B cell (primary cell): ENCODE measurements around the gene MAML3. TPM values are rescaled to one million over a fixed set of nuclear protein-coding genes. Genes with fewer than 3 reads are reported as not detected.

Source experiments
- ATAC-seq: fragments of 200-7000 bp; cut with Tn5 transposase; one replicate; pipeline ENCODE4 v1.10.0; 2021; ENCODE audit warnings: low read depth, mild to moderate bottlenecking, moderate number of reproducible peaks, moderate library complexity
- CTCF ChIA-PET: fragments of 350-600 bp; sonication (Branson Sonifier 250); formaldehyde crosslinking; loops from one replicate; lab custom pipeline; 2021; ENCODE audit warnings: antibody characterized with exemption, inconsistent platforms; lab: Charles Lee
- POLR2A ChIA-PET: fragments of 350-600 bp; sonication (Branson Sonifier 250); formaldehyde crosslinking; loops from one replicate; lab custom pipeline; 2021; ENCODE audit warnings: antibody characterized with exemption; lab: Charles Lee
- DNase-seq: peaks from one replicate; pipeline ENCODE4 v3.0.0; 2013
- H2AFZ ChIP-seq: 2 replicates; pipeline ENCODE4 v1.6.1; 2012; ENCODE audit warnings: mild to moderate bottlenecking, low read depth, low read length; ENCODE audit not compliant: insufficient read depth, poor library complexity, severe bottlenecking
- H3K27ac ChIP-seq, 2 donors: 1 replicate in 1 of 2; 2 replicates in 1 of 2; pipeline ENCODE4 v1.5.1; 2012 to 2013; ENCODE audit warnings: low read length in 2 of 2, mild to moderate bottlenecking in 2 of 2, moderate library complexity in 1 of 2
- H3K27me3 ChIP-seq, 4 experiments: fragments of 200-600 bp in 1 of 4; sonication (generic) in 1 of 4; replicated peaks in 1 of 4; 1 replicate in 2 of 4; 2 replicates in 2 of 4; pipeline versions ENCODE4 v1.6.1 to v1.7.0; 2013 to 2016; ENCODE audit warnings: low read length in 3 of 4, mild to moderate bottlenecking in 2 of 4, mixed read lengths in 1 of 4, moderate library complexity in 1 of 4; ENCODE audit not compliant: insufficient read depth in 4 of 4, control insufficient read depth in 3 of 4; ENCODE audit errors: control extremely low read depth in 1 of 4
- H3K36me3 ChIP-seq, 2 experiments: replicated peaks in 1 of 2; 1 replicate in 1 of 2; 2 replicates in 1 of 2; pipeline versions ENCODE4 v1.6.1 to v1.7.1; 2013; ENCODE audit warnings: low read length in 1 of 2; ENCODE audit not compliant: insufficient read depth in 2 of 2, control insufficient read depth in 1 of 2; ENCODE audit errors: control extremely low read depth in 1 of 2, extremely low read depth in 1 of 2
- H3K4me1 ChIP-seq, 2 donors: fragments of 200-600 bp in 1 of 2; sonication (generic) in 1 of 2; 1 replicate in 1 of 2; 2 replicates in 1 of 2; pipeline versions ENCODE4 v1.5.1 to v1.6.1; 2013 to 2017; ENCODE audit warnings: low read length in 2 of 2; ENCODE audit not compliant: control insufficient read depth in 2 of 2, insufficient read depth in 2 of 2
- H3K4me2 ChIP-seq: replicated peaks from 2 replicates; pipeline ENCODE3; 2012; ENCODE audit warnings: mild to moderate bottlenecking, low read depth, low read length; ENCODE audit not compliant: poor library complexity, severe bottlenecking
- H3K4me3 ChIP-seq, 5 experiments: fragments of 200-600 bp in 1 of 5; sonication (generic) in 1 of 5; 1 replicate in 3 of 5; 2 replicates in 2 of 5; pipeline versions ENCODE4 v1.5.1 to v1.7.0; 2011 to 2016; ENCODE audit warnings: low read length in 4 of 5, mild to moderate bottlenecking in 4 of 5, low read depth in 2 of 5, control low read depth in 1 of 5, moderate library complexity in 1 of 5; ENCODE audit not compliant: insufficient read depth in 1 of 5; ENCODE audit errors: control extremely low read depth in 1 of 5, extremely low read depth in 1 of 5
- H3K79me2 ChIP-seq: fragments of 200-600 bp; sonication (generic); one replicate; pipeline ENCODE4 v1.6.0; 2016; ENCODE audit warnings: low read length; ENCODE audit not compliant: control insufficient read depth, insufficient read depth
- H3K9ac ChIP-seq: fragments of 200-600 bp; sonication (generic); 2 replicates; pipeline ENCODE4 v1.6.1; 2017; ENCODE audit warnings: mild to moderate bottlenecking, low read length, moderate library complexity
- H3K9me3 ChIP-seq, 3 donors: one replicate each; pipeline versions ENCODE4 v1.6.1 to v1.7.1; 2013; ENCODE audit warnings: low read length in 2 of 3; ENCODE audit not compliant: control insufficient read depth in 2 of 3, insufficient read depth in 1 of 3; ENCODE audit errors: control extremely low read depth in 1 of 3
- H4K20me1 ChIP-seq: 2 replicates; pipeline ENCODE4 v1.6.0; 2012; ENCODE audit warnings: mild to moderate bottlenecking, low read length; ENCODE audit not compliant: insufficient read depth, control insufficient read depth, poor library complexity, severe bottlenecking
- H3K27ac Mint-ChIP-seq: one replicate; pipeline ENCODE4 v1.8.0; 2021; ENCODE audit warnings: mixed read lengths
- H3K27me3 Mint-ChIP-seq: one replicate; pipeline ENCODE4 v1.8.0; 2021; ENCODE audit warnings: mixed read lengths
- H3K4me1 Mint-ChIP-seq: one replicate; pipeline ENCODE4 v1.8.0; 2021; ENCODE audit warnings: mixed read lengths
- H3K4me3 Mint-ChIP-seq: one replicate; pipeline ENCODE4 v1.8.0; 2021; ENCODE audit warnings: mixed read lengths
- H3K9me3 Mint-ChIP-seq: one replicate; pipeline ENCODE4 v1.8.0; 2022; ENCODE audit warnings: mixed read lengths; ENCODE audit not compliant: insufficient read depth
- EZH2 ChIP-seq: IDR thresholded peaks from 2 replicates; pipeline ENCODE4 v1.6.1; 2012; ENCODE audit warnings: borderline replicate concordance, low read depth, mild to moderate bottlenecking, moderate library complexity, low read length; ENCODE audit not compliant: insufficient read depth, poor library complexity, severe bottlenecking
- WGBS: methylation state at CpG from one replicate; pipeline ENCODE4 v1.1.5; 2013; ENCODE audit warnings: missing lambda C conversion rate; ENCODE audit not compliant: insufficient coverage; 5-methylcytosine and 5-hydroxymethylcytosine counted together
- intact Hi-C: fragments of 100-400 bp; cut with micrococcal nuclease; formaldehyde crosslinking; loops from one replicate; pipeline ENCODE4 v1.10.0; 2022
- polyA plus RNA-seq: library from polyadenylated mRNA; depleted of rRNA; stranded (reverse); fragments of >200 nt; gene quantifications from 2 replicates; pipeline ENCODE4 v1.2.3, GENCODE V29; 2012
- total RNA-seq, 2 donors: library from RNA; stranded (reverse); fragments of 120-200 nt in 1 of 2; gene quantifications; 1 replicate in 1 of 2; 2 replicates in 1 of 2; pipeline versions ENCODE4 v1.2.3 to v1.2.4, GENCODE V29; 2013 to 2022
- TF ChIP-seq, protein P1 (sequence below): fragments of 200-600 bp; IDR thresholded peaks from one replicate; pipeline ENCODE4 v1.8.0; 2022; ENCODE audit warnings: antibody characterized with exemption, mild to moderate bottlenecking

The MAML3 gene
- total and polyA plus RNA-seq, 2 donors (not counting 1 experiment from before 2014, with no cell fraction given) = 0.94 to 5.3 TPM

DNA sequence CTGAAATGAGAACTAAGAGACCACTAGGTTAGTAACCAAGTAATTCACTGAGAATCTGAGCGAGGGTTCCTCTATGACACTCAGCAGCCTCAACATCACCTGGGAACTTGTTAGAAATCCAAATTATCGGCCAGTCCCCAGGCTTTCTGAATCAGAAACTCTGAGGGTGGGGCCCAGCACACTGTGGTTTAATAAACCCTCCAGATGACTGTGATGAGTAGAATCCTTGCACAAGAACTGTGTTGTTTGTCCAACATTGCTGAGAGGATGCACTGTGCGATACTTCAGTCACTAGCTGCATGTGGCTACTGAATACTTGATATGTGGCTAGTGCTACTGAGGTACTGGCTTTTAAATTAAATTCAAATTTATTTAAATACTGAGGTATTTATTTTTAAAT is 243.9 kb downstream of the MAML3 start:
- CTCF ChIA-PET = no interaction called here
- Mint-ChIP-seq H3K4me3 (no peak overlapping the region), H3K27ac (no peak overlapping the region), H3K9me3 (peaks cover 3% of the 10 kb centered on the region), H3K27me3 (no peaks in the 10 kb centered on the region), H3K4me1 (peaks cover 1% of the 10 kb centered on the region)
- no peak overlapping the region for H3K27ac ChIP-seq
- no peak for ATAC-seq
- intact Hi-C loops = no loop called here
- TF ChIP-seq EZH2 = no peak
- TF ChIP-seq, protein P1, sequence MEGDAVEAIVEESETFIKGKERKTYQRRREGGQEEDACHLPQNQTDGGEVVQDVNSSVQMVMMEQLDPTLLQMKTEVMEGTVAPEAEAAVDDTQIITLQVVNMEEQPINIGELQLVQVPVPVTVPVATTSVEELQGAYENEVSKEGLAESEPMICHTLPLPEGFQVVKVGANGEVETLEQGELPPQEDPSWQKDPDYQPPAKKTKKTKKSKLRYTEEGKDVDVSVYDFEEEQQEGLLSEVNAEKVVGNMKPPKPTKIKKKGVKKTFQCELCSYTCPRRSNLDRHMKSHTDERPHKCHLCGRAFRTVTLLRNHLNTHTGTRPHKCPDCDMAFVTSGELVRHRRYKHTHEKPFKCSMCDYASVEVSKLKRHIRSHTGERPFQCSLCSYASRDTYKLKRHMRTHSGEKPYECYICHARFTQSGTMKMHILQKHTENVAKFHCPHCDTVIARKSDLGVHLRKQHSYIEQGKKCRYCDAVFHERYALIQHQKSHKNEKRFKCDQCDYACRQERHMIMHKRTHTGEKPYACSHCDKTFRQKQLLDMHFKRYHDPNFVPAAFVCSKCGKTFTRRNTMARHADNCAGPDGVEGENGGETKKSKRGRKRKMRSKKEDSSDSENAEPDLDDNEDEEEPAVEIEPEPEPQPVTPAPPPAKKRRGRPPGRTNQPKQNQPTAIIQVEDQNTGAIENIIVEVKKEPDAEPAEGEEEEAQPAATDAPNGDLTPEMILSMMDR = no peak
- no peak overlapping the region for H3K4me3 ChIP-seq
- no peaks in the 10 kb centered on the region for H3K27me3 ChIP-seq
- no peak for DNase-seq
- H3K9ac ChIP-seq = no peak overlapping the region
- no peak overlapping the region for H2AFZ ChIP-seq
- H4K20me1 ChIP-seq = no peaks in the 10 kb centered on the region
- no peak overlapping the region for H3K4me2 ChIP-seq
- no peaks in the 10 kb centered on the region for H3K79me2 ChIP-seq
- H3K36me3 ChIP-seq = no peaks in the 10 kb centered on the region
- no CpG with 5 or more reads among the region's 3 CpGs for WGBS
- no peaks in the 10 kb centered on the region for H3K4me1 ChIP-seq
- peaks cover 0 to 4% (median 0%) of the 10 kb centered on the region in 3 donors for H3K9me3 ChIP-seq
- POLR2A ChIA-PET = interaction anchor here (1.4 kb wide), 1 partner anchor 12 kb away, joined by 3 read pairs; no protein-coding TSS in a partner anchor

DNA sequence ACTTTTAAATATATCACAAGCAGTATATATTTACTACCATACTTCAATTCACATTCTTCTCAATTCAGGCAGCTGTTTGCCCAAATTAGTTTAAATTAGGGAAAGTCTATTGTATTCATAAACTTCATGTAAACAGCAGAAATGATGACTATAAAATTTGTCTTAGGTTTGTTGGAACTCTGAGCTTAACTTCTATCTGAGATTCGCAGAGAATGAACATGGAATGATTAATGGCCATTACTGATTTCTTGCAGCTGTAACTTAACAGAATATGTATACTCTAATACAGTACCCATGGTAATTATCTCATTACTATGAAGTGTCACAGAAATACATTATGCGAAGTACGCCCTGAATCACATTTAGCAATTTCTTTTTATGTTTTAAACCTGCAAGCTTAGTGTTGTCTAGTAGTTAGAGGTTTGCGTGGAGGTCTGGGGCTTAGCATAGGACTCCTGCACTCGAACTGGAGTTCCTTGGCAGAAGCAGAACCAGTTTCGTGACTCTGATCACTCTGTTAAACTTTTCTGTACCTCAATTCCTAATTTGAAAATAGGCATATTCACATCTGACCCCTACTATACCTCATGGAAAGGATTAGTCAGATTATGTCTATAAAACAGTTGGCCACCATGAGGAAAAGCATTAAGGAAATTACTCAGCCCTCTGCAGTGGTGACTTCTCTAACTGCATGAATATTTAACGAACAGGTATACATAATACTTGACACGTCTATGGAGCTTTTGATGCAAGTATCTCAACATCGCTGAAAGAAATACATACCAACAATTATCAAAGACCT is 245.1 kb downstream of the MAML3 start:
- H3K79me2 ChIP-seq = no peaks in the 10 kb centered on the region
- ChIA-PET CTCF (interaction anchor here (0.6 kb wide), 1 partner anchor 828 kb away, joined by 3 read pairs; no protein-coding TSS in a partner anchor), POLR2A (interaction anchor here (1.4 kb wide), 1 partner anchor 11 kb away, joined by 3 read pairs; no protein-coding TSS in a partner anchor)
- TF ChIP-seq, protein P1 = no peak
- TF ChIP-seq EZH2 = no peak
- no peak overlapping the region for H3K27ac ChIP-seq
- no peak overlapping the region for H2AFZ ChIP-seq
- H3K4me1 Mint-ChIP-seq = peaks cover 1% of the 10 kb centered on the region
- no peak overlapping the region for H3K4me3 ChIP-seq
- no peaks in the 10 kb centered on the region for H3K27me3 ChIP-seq
- no peak overlapping the region for H3K27ac Mint-ChIP-seq
- H3K9me3 Mint-ChIP-seq = peaks cover 3% of the 10 kb centered on the region
- H3K4me2 ChIP-seq = no peak overlapping the region
- no peaks in the 10 kb centered on the region for H3K4me1 ChIP-seq
- H3K9ac ChIP-seq = no peak overlapping the region
- H3K9me3 ChIP-seq = peaks cover 0 to 4% (median 0%) of the 10 kb centered on the region in 3 donors
- H3K36me3 ChIP-seq = no peaks in the 10 kb centered on the region
- intact Hi-C loops = no loop called here
- 94% methylated on average over 3 of the region's 9 CpGs for WGBS
- H3K27me3 Mint-ChIP-seq = no peaks in the 10 kb centered on the region
- no peak overlapping the region for H3K4me3 Mint-ChIP-seq
- no peaks in the 10 kb centered on the region for H4K20me1 ChIP-seq
- DNase-seq (no peak), ATAC-seq (no peak)
